KBM-7 (cell line): Measurements from ENCODE around the gene OR10H4.

Source experiments
- DNase-seq: peaks from one replicate; pipeline ENCODE4 v3.0.0-alpha.2; 2015
- in situ Hi-C: fragments of 300-500 bp; cut with MboI; formaldehyde crosslinking; loops from 2 replicates; pipeline ENCODE4 v1.14.3; 2020; ENCODE audit warnings: low sequenced_read_pairs, low pct_unique_long_range_greater_than_20kb, mixed read lengths

Gene OR10H4

GRCh38 chr19:15998166-15998565 is 49.4 kb downstream of the OR10H4 start:
- in situ Hi-C loops, result no loop called here
- no peak for DNase-seq
